GM18951 (cell line): ENCODE data around the gene DCLRE1C.

Source experiments
- POLR2A ChIP-seq: IDR thresholded peaks from 4 replicates; pipeline ENCODE4 v1.6.1; 2011; ENCODE audit warnings: mild to moderate bottlenecking; ENCODE audit not compliant: insufficient read length, insufficient read depth; ENCODE audit errors: extremely low read depth
- in situ Hi-C: fragments of 300-500 bp; cut with MboI; formaldehyde crosslinking; loops from one replicate; pipeline ENCODE4 v1.12.0; 2022; ENCODE audit warnings: low sequenced_read_pairs, mixed read lengths, inconsistent platforms; ENCODE audit not compliant: unreplicated experiment

Gene DCLRE1C

DNA sequence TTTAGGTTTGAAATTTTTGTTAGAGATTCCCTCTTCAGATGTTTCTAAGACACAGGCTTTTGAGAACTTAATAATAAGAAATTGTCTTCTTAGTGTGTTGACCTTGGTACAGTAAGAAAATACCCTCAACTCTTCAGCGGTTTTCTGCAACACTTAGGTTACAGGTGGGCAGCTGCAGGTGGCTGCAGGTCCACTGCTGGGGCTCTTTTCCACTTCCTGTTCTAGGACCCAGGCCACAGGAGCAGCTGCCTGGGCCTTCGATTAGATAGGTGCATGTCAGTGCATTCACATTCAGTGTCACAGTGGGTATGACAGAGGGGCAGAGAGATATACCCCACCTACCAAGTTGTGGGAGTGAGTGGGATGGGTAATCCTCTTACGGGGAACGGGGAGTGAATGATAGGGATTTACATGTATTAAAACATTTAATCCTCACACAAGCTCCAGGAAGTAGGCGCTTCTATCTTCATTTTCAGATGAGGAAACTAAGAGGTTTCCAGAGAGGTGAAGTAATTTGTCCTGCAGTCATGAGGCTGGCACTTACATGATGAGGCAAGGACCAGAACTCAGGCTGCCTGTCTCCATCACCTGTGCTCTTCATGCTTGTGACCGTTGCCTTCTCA is 95.4 kb downstream of the DCLRE1C start:
- in situ Hi-C loops, result no loop called here
- TF ChIP-seq POLR2A, result no peak

DNA sequence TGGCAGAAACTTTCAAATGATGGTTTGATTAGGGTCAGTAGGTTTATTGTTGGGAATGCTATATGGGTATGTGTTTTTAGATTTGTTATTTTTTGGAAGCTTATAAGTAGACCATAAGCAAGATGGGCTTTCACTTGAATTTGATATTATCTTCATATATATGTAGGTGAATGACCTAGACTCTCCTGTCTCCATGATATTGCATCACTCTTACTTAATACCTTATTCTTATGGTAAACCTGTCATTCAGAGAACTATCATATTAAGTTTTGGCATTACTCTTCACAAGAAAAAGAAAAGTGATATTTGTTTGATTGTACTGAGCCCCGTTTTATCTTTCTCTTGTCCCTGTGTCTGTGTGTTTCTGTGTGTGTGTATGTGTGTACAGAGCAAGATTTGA is 98.4 kb downstream of the DCLRE1C start:
- in situ Hi-C loops, result no loop called here
- no peak for TF ChIP-seq POLR2A

DNA sequence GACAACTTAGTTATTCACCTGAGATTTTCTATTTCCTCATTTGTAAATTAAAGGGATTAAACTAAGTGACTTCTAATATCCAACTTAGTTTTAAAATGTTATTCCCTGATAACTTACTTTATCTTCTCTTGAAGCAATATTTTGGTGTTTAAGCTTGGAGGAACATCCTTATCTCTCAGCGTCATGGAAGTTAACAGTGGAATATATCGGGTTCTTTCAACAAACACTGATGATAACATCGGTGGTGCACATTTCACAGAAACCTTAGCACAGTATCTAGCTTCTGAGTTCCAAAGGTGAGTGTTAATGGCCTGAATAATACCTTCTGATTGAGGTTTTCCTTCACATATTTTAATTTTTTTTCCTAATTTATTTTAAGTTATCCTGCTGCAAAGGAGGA is 101.7 kb downstream of the DCLRE1C start:
- in situ Hi-C loops, result no loop called here
- TF ChIP-seq POLR2A, result no peak
